Islet precursor cell (in vitro differentiated cells): Measurements from ENCODE around the gene BRD1.

Experiments
- DNase-seq: peaks from one replicate; pipeline ENCODE4 v3.0.0-alpha.2; 2018

BRD1 gene

GRCh38 chr22:49749227-49749626 is 78.4 kb downstream of the BRD1 start:
- peak; percentile 45 for DNase-seq

GRCh38 chr22:49748514-49748913 is 79.2 kb downstream of the BRD1 start:
- no peak for DNase-seq

GRCh38 chr22:49747716-49748115 is 80.0 kb downstream of the BRD1 start:
- DNase-seq, result no peak

DNA sequence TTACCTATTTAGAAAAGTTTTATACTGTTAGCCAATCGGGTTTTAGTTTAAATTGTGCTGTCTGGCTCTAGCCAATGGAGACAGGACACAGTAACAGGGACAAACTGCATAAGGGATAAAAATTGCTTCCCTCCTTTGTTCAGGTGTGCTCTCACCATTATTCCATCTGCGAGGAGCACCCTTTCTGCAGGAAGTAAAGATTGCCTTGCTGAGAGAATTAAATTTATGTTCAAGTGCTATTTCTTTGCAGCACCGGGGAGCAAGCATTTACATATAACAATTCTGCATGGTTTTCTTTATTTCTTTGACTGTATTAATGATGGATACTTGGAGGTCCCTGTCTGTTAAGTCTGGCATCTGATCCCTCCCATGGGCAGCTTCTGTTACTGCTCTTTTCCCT is 80.5 kb downstream of the BRD1 start:
- no peak for DNase-seq

GRCh38 chr22:49746065-49746464 is 81.6 kb downstream of the BRD1 start:
- no peak for DNase-seq

GRCh38 chr22:49740242-49740641 is 87.4 kb downstream of the BRD1 start:
- peak; percentile 7 for DNase-seq

GRCh38 chr22:49739138-49739537 is 88.5 kb downstream of the BRD1 start:
- DNase-seq, result no peak

DNA sequence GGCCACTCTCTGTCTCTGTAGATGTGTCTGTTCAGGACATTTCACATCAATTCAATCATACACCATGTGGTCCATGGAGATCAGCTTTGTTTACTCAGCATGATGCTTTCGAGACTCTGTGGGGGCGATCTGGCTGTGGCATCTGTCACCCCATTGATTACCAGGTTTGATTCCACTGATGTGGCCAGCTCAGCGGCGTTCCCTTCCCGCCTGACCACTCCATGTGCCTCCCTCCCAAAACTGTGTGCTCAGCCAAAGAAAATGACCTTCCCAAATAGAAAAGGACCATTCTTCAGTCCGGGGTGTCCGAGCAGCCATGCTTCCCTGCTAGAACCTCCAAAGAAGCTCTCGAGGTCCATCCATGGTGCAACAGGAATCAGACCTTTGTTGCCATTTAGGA is 89.1 kb downstream of the BRD1 start:
- DNase-seq, result peak; percentile 18

- peak; percentile 20 for DNase-seq
Observed at GRCh38 chr22:49738006-49738405, 89.7 kb downstream of the BRD1 start.

GRCh38 chr22:49737101-49737551 is 90.5 kb downstream of the BRD1 start:
- peak; percentile 30 for DNase-seq

GRCh38 chr22:49736538-49736937 is 91.1 kb downstream of the BRD1 start:
- peak; percentile 25 for DNase-seq

DNA sequence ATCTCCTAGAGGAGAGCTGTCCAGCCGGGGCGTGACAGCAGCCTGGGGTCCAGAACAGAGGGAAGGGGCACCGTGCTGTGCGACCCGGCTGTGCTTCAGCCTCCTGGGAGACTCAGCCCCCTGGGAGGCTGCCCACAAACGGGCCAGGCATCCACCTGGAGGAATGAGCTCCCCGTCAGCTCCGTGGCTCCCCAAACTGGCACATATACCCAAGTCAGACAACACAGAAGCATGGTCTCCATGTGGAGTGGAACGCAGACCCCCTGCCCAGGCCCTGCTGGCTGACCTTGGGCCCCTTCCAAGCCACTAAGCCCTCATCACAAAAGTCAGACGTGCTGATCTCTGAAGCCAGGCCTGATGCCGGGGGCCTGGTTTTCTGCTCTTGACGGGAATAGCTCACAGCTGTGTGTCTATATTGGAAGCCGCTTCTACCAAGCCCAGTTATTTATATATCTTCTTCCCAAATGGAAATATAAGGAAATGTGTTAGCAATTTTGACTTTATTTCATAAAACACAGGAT is 91.7 kb downstream of the BRD1 start:
- DNase-seq, result no peak

GRCh38 chr22:49735411-49735900 is 92.2 kb downstream of the BRD1 start:
- peak; percentile 77 for DNase-seq

DNA sequence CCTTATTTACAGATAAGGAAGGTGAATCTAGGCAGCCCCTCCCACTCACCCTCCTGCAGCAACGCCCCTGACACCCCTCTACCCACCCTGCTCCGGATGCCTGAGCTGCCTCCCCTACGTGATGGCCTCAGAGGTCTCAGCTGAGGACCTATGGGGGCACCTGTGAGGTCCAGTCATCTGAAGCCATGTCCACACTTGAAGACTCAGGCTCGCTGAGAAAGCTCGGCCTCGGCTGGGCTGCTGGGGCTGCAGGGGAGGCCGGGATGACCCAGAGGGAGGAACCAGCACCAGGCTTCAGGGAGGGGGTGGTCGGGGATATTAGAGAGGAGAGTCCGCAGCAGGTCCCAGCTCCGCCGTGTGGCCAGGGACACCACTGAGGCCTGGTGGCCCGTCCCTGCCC is 92.8 kb downstream of the BRD1 start:
- DNase-seq, result no peak

GRCh38 chr22:49734390-49734789 is 93.3 kb downstream of the BRD1 start:
- DNase-seq, result no peak

- peak; percentile 26 for DNase-seq
Observed at GRCh38 chr22:49733631-49734030, 94.0 kb downstream of the BRD1 start.

- peak; percentile 34 for DNase-seq
Observed at GRCh38 chr22:49730656-49731055, 97.0 kb downstream of the BRD1 start.

GRCh38 chr22:49728570-49729271 is 99.0 kb downstream of the BRD1 start:
- DNase-seq, result peak; percentile 47

DNA sequence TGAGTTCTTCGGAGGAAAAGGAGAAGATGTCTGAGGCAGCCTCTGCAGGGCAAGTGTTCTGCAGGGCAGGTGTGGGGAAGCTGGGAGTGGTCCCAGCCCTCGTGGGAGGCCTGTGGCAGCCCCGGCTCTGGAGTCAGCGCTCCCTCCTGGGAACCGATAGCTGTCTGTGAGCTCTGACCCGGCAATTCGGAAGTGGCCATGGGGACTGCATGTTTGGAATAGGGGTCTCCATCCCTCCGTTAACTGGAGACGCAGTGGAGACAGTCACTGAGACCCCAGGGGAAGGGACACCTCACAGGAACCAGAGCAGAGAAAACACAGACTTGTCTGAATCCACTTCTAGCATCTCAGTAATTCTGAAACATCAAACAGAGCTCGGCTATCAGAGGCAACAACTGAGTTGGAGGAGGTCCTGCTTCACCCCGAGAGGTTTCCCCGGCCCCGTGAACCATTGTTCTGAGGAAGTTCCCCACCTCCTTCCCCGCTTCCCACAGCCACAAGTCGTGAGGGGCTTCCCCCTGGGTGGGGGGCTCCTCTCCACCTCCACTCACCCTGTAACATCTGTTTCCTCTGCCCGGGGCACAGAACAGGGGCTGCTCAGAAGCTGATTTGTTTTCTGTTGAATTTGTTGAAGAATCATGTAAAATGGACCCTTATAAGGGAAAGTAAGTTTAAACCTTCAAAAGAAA is 99.6 kb downstream of the BRD1 start:
- DNase-seq, result peak; percentile 45

DNA sequence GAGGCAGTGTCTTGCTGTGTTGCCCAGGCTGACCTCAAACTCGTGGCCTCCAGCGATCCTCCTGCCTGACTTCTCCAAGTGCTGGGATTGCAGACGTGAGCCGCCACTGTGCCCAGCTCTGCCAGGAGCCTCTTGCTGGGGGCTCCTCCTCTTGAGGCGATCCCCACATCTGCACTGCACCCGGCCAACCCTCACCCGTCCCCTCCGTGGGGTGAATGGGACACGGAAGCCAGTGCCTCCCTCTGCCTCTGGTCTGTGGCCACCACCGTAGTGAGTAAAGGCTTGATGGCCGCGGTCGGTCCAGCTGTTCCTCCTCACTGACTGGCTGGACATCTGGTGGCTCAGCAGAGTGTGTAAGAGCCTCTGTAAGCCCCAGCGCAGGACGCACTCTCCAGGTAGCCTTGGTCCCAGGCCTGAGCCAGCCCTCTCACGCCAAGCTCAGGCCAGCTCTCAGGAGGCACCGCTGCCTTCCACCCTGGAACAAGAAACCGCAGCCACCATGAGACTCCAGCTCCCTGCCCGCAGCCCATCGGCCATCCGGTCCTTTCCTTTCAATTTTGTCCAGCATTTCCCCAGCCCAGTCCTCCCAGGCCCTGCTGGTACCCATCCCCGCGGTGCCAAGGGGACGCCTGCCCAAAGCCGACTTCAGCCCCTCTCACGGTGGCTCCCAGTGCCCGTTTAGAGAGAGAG is 100.3 kb downstream of the BRD1 start:
- peak; percentile 43 for DNase-seq

- DNase-seq, result peak; percentile 42
Observed at GRCh38 chr22:49726701-49727101, 101.0 kb downstream of the BRD1 start.

- DNase-seq, result peak; percentile 29
Observed at GRCh38 chr22:49726022-49726681, 101.5 kb downstream of the BRD1 start.

GRCh38 chr22:49725516-49725915 is 102.2 kb downstream of the BRD1 start:
- DNase-seq, result peak; percentile 34
